Activated CD4-positive, CD25-positive, alpha-beta regulatory T cell treated with anti-CD3 and anti-CD28 coated beads, Interleukin-2, amount 50 U/mL, for 24 hours (primary cell): ENCODE data around the gene APOD.

Experiments
- ATAC-seq, 2 donors: fragments of 150-1000 bp; cut with Tn5 transposase; one replicate each; pipeline ENCODE4 v1.10.0; 2021; ENCODE audit warnings: mild to moderate bottlenecking in 1 of 2, moderate library complexity in 1 of 2

The APOD gene

DNA sequence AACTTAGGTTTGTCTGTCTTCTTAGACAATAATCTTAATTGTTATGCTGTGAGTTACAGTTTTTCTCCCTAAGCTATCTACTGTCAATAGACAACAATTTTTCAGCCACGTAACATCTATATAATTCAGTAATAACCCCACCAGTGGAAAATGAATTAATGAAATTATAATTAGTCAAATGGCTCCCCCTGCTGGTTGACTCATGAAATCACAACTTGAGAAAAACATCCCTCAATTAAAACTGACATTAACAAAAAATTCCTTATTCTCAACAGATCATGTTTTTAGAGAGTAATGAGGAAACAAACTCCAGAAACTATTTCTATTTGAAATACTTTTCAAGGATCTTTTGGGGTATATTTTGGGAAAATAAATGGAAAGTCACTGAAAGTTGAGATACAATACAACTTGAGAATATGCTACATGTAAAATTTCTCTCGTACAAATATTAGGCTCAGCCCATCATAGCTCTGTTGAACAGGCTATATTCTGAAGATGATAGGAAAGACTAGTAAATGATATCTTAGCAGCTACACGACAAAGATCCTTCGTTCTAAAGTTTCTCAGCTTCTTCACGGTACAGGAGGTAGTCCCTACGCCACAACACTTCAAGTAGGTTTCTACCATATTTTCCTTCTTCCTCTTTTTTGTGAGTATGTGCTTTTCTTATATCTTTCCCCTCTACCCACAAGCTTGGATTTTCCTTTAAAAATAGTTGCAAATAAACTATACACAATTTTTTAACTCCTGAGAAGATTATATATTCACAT, 61.3 kb downstream of the APOD start:
- no peak for ATAC-seq
